ENCODE results near the gene PAK1.
"Not testable (repeated sequence)": the region's sequence is repeated elsewhere in the genome, so short reads cannot be mapped to it uniquely, and the experiment has no call there.

The PAK1 gene

GRCh38 chr11:77505956-77506355, 32.1 kb upstream of the PAK1 start:
- DNase-seq (ENCODE audit: low read depth): no peak
- no peak overlapping the region for H3K4me3 ChIP-seq (replicated peaks; ENCODE audit: low read depth, low read length)
- TF ChIP-seq CTCF (IDR thresholded peaks at IDR 0.05; ENCODE audit: low read length, missing control alignments): no peak

DNA sequence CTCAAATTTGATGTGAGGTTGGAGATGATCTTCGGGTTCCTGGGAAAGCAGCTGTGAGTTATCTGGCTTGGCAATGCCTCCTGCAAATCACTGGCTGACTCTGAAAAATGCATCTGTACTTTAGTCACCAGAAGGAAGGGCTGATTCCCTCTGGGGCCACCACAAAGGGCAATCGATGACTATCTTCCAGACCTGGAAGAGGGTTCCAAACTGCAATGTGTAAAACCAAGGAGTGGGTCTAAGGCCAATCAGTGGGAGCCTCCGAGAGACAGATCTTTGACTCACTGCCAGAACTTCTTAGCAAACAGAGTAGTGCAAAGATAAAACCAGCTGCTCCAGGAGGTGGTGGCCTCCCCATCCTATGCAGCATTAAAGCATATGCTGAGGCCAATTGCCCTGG, 29.1 kb upstream of the PAK1 start:
- peak; percentile 16 for DNase-seq (ENCODE audit: low read depth)
- no peak overlapping the region for H3K4me3 ChIP-seq (replicated peaks; ENCODE audit: low read depth, low read length)
- no peak for TF ChIP-seq CTCF (IDR thresholded peaks at IDR 0.05; ENCODE audit: low read length, missing control alignments)

GRCh38 chr11:77502346-77502905, 28.5 kb upstream of the PAK1 start:
- no peak for TF ChIP-seq CTCF (IDR thresholded peaks at IDR 0.05; ENCODE audit: low read length, missing control alignments)
- no peak for DNase-seq (ENCODE audit: low read depth)

DNA sequence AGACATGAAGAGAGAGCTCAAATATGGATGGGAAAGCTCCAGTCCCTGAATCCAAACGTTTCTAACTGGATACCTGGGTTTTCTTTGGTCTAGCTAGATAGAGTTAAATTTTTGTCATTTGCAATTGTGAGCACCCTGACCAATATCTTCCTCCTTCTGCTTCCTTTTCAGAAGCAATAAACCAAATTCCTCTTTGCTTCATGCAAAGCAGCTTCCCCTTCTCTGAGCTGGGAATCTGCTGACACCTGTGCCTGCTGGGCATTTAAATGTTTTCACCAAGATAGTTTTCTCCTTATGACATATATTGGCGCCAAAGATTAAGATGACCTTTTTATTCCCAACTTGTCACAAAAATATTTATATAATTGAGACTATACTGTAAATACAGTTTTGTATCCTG, 27.9 kb upstream of the PAK1 start:
- no peak for TF ChIP-seq CTCF (IDR thresholded peaks at IDR 0.05; ENCODE audit: low read length, missing control alignments)
- H3K4me3 ChIP-seq (replicated peaks; ENCODE audit: low read depth, low read length): no peak overlapping the region
- DNase-seq (ENCODE audit: low read depth): no peak

More at GRCh38 chr11:77502346-77502905, 28.5 kb upstream of the PAK1 start:
- H3K4me3 ChIP-seq (replicated peaks; ENCODE audit: low read depth, low read length): no peak overlapping the region

GRCh38 chr11:77497368-77497767, 23.5 kb upstream of the PAK1 start:
- no peak overlapping the region for H3K4me3 ChIP-seq (replicated peaks; ENCODE audit: low read depth, low read length)
- no peak for DNase-seq (ENCODE audit: low read depth)
- TF ChIP-seq CTCF (IDR thresholded peaks at IDR 0.05; ENCODE audit: low read length, missing control alignments): no peak

GRCh38 chr11:77495526-77495925, 21.6 kb upstream of the PAK1 start:
- DNase-seq (ENCODE audit: low read depth): no peak
- no peak for TF ChIP-seq CTCF (IDR thresholded peaks at IDR 0.05; ENCODE audit: low read length, missing control alignments)
- H3K4me3 ChIP-seq (replicated peaks; ENCODE audit: low read depth, low read length): no peak overlapping the region

- H3K4me3 ChIP-seq (replicated peaks; ENCODE audit: low read depth, low read length); DNase-seq (ENCODE audit: low read depth): not testable (repeated sequence)
These were observed 16.1 kb upstream of the PAK1 start for GRCh38 chr11:77490035-77490434.
